Panc1 (cell line): ENCODE data around the gene NUB1.

Experiments used
- POLR2AphosphoS5 ChIP-seq: IDR thresholded peaks from 2 replicates; pipeline ENCODE4 v1.6.1; 2012; ENCODE audit warnings: mild to moderate bottlenecking, low read depth, low read length, moderate library complexity
- TCF7L2 ChIP-seq: IDR thresholded peaks from 2 replicates; pipeline ENCODE4 v1.6.1; 2011; ENCODE audit warnings: mild to moderate bottlenecking, low read depth, low read length, inconsistent platforms
- TF ChIP-seq, protein P1 (sequence below): fragments of 450-650 bp; IDR thresholded peaks from 2 replicates; pipeline ENCODE4 v1.5.1; 2017; ENCODE audit warnings: mild to moderate bottlenecking

DNA sequence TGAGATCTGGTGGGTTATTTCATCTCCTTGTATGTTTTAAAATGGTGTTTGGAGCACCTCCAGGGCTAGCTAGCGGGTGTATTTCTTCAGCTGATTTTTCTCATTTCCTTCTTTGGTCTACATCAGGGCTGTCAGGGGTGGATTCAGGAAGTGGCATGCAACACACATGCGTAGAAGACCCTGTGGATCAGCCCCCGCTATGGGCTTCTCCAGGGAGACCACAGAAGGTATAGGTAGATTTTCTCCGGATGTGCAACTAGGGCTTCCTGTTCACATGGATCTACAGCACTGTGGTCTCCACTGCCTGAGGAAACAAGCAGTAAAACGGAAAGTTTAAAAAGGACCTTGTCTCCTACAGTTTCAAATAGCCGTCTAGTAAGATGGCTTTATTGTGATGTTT is 10.4 kb downstream of the NUB1 start:
- no peak for TF ChIP-seq TCF7L2
- TF ChIP-seq, protein P1, sequence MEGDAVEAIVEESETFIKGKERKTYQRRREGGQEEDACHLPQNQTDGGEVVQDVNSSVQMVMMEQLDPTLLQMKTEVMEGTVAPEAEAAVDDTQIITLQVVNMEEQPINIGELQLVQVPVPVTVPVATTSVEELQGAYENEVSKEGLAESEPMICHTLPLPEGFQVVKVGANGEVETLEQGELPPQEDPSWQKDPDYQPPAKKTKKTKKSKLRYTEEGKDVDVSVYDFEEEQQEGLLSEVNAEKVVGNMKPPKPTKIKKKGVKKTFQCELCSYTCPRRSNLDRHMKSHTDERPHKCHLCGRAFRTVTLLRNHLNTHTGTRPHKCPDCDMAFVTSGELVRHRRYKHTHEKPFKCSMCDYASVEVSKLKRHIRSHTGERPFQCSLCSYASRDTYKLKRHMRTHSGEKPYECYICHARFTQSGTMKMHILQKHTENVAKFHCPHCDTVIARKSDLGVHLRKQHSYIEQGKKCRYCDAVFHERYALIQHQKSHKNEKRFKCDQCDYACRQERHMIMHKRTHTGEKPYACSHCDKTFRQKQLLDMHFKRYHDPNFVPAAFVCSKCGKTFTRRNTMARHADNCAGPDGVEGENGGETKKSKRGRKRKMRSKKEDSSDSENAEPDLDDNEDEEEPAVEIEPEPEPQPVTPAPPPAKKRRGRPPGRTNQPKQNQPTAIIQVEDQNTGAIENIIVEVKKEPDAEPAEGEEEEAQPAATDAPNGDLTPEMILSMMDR: no peak
- no peak for TF ChIP-seq POLR2AphosphoS5
